ENCODE data around the gene FRMD5.
"Not testable (repeated sequence)": the region's sequence is repeated elsewhere in the genome, so short reads cannot be mapped to it uniquely, and the experiment has no call there.

FRMD5 gene

DNA sequence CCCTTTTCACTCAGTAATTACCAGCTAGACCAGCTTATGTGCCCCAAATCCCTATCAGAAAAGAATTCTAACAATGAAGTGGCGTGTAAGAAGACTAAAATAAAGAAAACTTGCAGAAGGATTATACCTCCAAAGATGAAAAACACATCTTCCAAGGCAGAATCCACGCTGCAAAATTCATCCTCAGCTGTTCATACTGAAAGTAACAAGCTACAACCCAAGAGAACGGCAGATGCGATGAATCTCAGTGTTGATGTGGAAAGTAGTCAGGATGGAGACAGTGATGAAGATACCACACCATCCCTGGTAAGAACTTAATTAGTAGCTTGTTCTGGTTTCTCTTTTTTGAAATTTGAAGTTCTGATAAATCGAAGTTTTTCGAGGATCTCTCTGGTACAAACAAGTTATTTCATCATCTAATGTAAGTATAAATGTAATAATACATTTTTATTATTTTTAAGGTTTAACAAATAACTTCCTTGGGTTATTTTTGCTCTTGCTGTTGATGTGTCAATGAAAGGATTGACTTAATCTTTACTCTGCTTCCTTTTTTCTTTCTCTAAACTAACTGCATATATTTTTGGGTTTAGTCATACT is 366.9 kb downstream of the FRMD5 start:
- H3K9ac ChIP-seq: peak overlapping the region; percentile 89; the same call in 1 of the 2 replicates
- H3K36me3 ChIP-seq (ENCODE audit: insufficient read depth): no peaks in the 10 kb centered on the region; the same call in 1 of the 2 replicates
- peaks cover 90% of the 10 kb centered on the region for H3K79me2 ChIP-seq (ENCODE audit: insufficient read depth, low read depth)
- no peak overlapping the region; the same call in 1 of the 2 replicates for H2AFZ ChIP-seq (ENCODE audit: low read depth)
- H3K27me3 ChIP-seq (ENCODE audit: insufficient read depth, low read depth): no peaks in the 10 kb centered on the region
- peak overlapping the region; percentile 88 for H3K4me2 ChIP-seq
- peaks cover 53% of the 10 kb centered on the region for H3K4me1 ChIP-seq (ENCODE audit: low read depth, poor library complexity, severe bottlenecking)
- peak overlapping the region; percentile 74 for H3K27ac ChIP-seq
- no peak overlapping the region for H3K4me3 ChIP-seq (IDR thresholded peaks at IDR 0.05; ENCODE audit: insufficient read depth, low read depth, low read length)
- no peak for TF ChIP-seq CTCF (conservative IDR thresholded peaks at IDR 0.05; ENCODE audit: low read depth, low read length)
- no peaks in the 10 kb centered on the region for H4K20me1 ChIP-seq (ENCODE audit: insufficient read depth)

DNA sequence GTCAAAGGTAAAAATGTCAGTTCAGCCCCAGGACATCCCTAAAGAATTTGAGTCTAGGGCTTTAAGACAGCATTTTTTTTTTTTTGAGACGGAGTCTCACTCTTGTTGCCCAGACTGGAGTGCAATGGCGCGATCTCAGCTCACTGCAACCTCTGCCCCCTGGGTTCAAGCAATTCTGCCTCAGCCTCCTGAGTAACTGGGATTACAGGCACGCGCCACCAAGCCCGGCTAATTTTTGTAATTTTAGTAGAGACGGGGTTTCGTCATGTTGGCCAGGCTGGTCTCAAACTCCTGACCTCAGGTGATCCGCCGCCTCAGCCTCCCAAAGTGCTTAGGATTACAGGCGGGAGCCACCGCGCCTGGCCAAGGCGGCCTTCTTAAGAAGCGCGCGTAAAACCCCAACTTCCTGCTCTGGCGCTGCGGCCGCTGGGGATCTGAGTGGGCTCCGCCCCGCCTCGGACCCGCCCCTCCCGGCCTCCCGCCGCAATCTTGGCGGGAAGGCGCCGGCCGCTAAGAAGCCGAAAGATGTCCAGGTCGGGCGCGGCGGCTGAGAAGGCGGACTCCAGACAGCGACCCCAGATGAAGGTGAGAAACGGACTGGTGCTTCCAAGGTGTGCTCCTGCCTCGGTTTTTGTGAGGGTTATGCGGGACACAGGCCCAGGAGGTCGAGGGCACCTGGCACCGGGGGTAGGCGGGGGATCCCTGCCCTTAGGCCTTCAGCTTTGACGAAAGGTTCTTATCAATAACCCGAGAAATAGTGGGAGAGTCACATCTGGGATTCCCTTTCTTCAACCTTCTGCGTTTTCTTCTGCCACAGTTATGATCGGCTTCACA is 368.3 kb downstream of the FRMD5 start, which contains the start of gene WDR76:
TSS of gene WDR76 (plus strand) at position 495 of the 834 bp plus-strand sequence. CDS start at position 526, 31 bp downstream.
- Histone ChIP-seq H4K20me1 (ENCODE audit: insufficient read depth) (no peaks in the 10 kb centered on the region), H2AFZ (ENCODE audit: low read depth) (peak within 1 kb of the TSS; percentile 77), H3K27ac (peak within 1 kb of the TSS; percentile 74), H3K4me1 (ENCODE audit: low read depth, poor library complexity, severe bottlenecking) (peaks cover 50% of the 10 kb centered on the region), H3K4me3 (IDR thresholded peaks at IDR 0.05; ENCODE audit: insufficient read depth, low read depth, low read length) (no peak within 1 kb of the TSS), H3K36me3 (ENCODE audit: insufficient read depth) (no peaks in the 10 kb centered on the region; the same call in 1 of the 2 replicates), H3K9ac (peak within 1 kb of the TSS; percentile 89), H3K79me2 (ENCODE audit: insufficient read depth, low read depth) (peaks cover 92% of the 10 kb centered on the region), H3K4me2 (peak within 1 kb of the TSS; percentile 88), H3K27me3 (ENCODE audit: insufficient read depth, low read depth) (no peaks in the 10 kb centered on the region)
- no peak for TF ChIP-seq CTCF (conservative IDR thresholded peaks at IDR 0.05; ENCODE audit: low read depth, low read length)

DNA sequence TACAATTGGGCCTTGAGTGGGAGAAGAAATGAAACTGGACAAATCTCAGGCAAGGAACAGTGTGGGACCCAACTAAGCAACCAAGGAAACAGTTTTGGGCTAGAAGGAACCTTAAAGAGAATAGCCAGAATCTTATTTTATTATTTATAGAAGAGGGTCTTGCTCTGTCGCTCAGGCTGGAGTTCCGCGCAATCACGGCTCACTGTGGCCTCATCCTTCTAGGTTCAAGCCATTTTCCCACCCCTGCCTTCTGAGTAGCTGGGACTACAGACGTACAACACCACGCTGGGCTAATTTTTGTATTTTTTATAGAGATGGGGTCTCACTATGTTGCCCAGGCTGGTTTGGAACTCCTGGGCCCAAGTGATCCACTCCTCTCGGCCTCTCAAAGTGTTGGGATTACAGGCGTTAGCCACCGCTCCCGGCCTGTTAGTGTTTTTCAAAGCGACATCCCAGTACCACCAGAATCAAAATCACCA is 369.0 kb downstream of the FRMD5 start:
- no peak for TF ChIP-seq CTCF (conservative IDR thresholded peaks at IDR 0.05; ENCODE audit: low read depth, low read length)
- H2AFZ ChIP-seq (ENCODE audit: low read depth): peak overlapping the region; percentile 77
- no peak overlapping the region for H3K4me3 ChIP-seq (IDR thresholded peaks at IDR 0.05; ENCODE audit: insufficient read depth, low read depth, low read length)
- H3K27ac ChIP-seq: peak overlapping the region; percentile 74; the same call in 1 of the 2 replicates
- no peaks in the 10 kb centered on the region; the same call in 1 of the 2 replicates for H3K36me3 ChIP-seq (ENCODE audit: insufficient read depth)
- H3K27me3 ChIP-seq (ENCODE audit: insufficient read depth, low read depth): no peaks in the 10 kb centered on the region
- H3K4me2 ChIP-seq: peak overlapping the region; percentile 88
- peaks cover 92% of the 10 kb centered on the region for H3K79me2 ChIP-seq (ENCODE audit: insufficient read depth, low read depth)
- peak overlapping the region; percentile 89; the same call in 1 of the 2 replicates for H3K9ac ChIP-seq
- H4K20me1 ChIP-seq (ENCODE audit: insufficient read depth): no peaks in the 10 kb centered on the region
- H3K4me1 ChIP-seq (ENCODE audit: low read depth, poor library complexity, severe bottlenecking): peaks cover 47% of the 10 kb centered on the region

DNA sequence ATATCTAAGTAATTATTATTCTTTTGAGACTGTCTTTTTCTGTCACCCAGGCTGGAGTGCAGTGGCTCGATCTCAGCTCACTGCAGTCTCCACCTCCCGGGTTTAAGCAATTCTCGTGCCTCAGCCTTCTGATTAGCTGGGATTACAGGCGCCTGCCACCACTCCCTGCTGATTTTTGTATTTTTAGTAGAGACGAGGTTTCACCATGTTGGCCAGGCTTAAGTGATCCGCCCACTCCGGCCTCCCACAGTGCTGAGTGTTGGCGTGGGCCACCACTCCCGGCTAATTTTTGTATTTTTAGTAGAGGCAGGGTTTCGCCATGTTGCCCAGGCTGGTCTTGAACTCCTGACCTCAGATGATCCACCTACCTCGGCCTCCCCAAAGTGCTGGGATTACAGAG is 369.8 kb downstream of the FRMD5 start:
- not testable (repeated sequence) for H3K4me3 ChIP-seq (IDR thresholded peaks at IDR 0.05; ENCODE audit: insufficient read depth, low read depth, low read length); H3K36me3 ChIP-seq (ENCODE audit: insufficient read depth); H3K27me3 ChIP-seq (ENCODE audit: insufficient read depth, low read depth); H3K9ac ChIP-seq; H3K4me2 ChIP-seq; H4K20me1 ChIP-seq (ENCODE audit: insufficient read depth)
- Histone ChIP-seq H3K79me2 (ENCODE audit: insufficient read depth, low read depth) (peaks cover 91% of the 10 kb centered on the region), H2AFZ (ENCODE audit: low read depth) (peak overlapping the region; percentile 77; the same call in 1 of the 2 replicates), H3K27ac (peak overlapping the region; percentile 66; the same call in 1 of the 2 replicates), H3K4me1 (ENCODE audit: low read depth, poor library complexity, severe bottlenecking) (peaks cover 47% of the 10 kb centered on the region)
